Tibial nerve (tissue), 4 donors: ENCODE results near the gene BCAR1.

Experiments
- EP300 ChIP-seq, 2 donors: sonication (generic); formaldehyde crosslinking; IDR thresholded peaks; one replicate each; pipeline ENCODE4 v1.6.1; 2017; ENCODE audit warnings: antibody characterized with exemption in 2 of 2, mild to moderate bottlenecking in 1 of 2
- POLR2A ChIP-seq, 2 donors: fragments of 450-650 bp; IDR thresholded peaks; one replicate each; pipeline ENCODE4 v1.6.1; 2017; ENCODE audit warnings: antibody characterized with exemption in 2 of 2, mild to moderate bottlenecking in 2 of 2, moderate library complexity in 2 of 2
- TF ChIP-seq, protein P1 (sequence below), 5 experiments: fragments of 200-600 bp in 3 of 5; fragments of 450-650 bp in 2 of 5; sonication (generic) in 3 of 5; IDR thresholded peaks; one replicate each; pipeline ENCODE4 v1.5.1; 2016 to 2019; ENCODE audit warnings: antibody characterized with exemption in 5 of 5, mild to moderate bottlenecking in 3 of 5, moderate library complexity in 2 of 5

DNA sequence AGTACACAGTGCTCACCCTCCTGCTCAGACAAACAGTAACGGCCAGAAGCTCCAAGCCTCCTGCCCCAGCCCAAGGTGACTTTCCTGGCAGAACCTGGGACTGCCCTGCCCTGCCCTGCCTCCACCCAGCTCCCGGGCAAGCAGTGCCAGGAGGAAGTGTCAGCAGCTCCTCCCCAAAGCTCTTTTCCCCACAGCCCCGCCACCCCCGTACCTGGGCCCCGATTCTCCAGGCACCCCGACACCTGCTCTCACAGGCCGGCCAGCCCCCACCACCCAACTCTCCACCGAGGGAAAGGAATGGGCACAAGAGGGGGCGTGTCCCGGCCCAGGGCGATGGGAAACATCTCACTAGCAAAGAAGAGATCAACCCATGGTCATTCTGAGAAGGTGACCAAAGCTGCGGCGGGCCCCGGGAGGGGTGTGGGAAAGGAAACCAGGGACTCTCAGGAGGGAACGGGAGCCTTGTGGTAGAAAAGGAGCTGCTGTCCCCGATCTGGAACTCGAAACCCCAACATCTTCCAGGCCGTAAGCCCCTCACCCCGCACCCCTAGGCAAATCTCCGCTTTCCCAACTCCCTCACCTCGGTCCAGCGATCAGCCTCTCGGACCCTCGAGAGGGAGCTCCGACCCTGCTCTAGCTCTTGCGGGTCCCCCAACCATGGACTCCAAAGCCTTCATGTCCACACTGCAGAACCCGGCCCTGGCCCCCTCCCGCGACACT, 1.2 kb downstream of the BCAR1 start:
- TF ChIP-seq, protein P1, sequence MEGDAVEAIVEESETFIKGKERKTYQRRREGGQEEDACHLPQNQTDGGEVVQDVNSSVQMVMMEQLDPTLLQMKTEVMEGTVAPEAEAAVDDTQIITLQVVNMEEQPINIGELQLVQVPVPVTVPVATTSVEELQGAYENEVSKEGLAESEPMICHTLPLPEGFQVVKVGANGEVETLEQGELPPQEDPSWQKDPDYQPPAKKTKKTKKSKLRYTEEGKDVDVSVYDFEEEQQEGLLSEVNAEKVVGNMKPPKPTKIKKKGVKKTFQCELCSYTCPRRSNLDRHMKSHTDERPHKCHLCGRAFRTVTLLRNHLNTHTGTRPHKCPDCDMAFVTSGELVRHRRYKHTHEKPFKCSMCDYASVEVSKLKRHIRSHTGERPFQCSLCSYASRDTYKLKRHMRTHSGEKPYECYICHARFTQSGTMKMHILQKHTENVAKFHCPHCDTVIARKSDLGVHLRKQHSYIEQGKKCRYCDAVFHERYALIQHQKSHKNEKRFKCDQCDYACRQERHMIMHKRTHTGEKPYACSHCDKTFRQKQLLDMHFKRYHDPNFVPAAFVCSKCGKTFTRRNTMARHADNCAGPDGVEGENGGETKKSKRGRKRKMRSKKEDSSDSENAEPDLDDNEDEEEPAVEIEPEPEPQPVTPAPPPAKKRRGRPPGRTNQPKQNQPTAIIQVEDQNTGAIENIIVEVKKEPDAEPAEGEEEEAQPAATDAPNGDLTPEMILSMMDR (IDR thresholded peaks at IDR 0.05): no peak
- TF ChIP-seq POLR2A (IDR thresholded peaks at IDR 0.05) (no peak), EP300 (IDR thresholded peaks at IDR 0.05) (no peak)
